ENCODE measurements around the gene ZNF888. TPM values are rescaled to one million over a fixed set of nuclear protein-coding genes. Genes with fewer than 3 reads are reported as not detected.
"Not testable (repeated sequence)": the region's sequence is repeated elsewhere in the genome, so short reads cannot be mapped to it uniquely, and the experiment has no call there.

ZNF888 gene
- total RNA-seq, 1 donor from 2014 or later, result 12.2 TPM

DNA sequence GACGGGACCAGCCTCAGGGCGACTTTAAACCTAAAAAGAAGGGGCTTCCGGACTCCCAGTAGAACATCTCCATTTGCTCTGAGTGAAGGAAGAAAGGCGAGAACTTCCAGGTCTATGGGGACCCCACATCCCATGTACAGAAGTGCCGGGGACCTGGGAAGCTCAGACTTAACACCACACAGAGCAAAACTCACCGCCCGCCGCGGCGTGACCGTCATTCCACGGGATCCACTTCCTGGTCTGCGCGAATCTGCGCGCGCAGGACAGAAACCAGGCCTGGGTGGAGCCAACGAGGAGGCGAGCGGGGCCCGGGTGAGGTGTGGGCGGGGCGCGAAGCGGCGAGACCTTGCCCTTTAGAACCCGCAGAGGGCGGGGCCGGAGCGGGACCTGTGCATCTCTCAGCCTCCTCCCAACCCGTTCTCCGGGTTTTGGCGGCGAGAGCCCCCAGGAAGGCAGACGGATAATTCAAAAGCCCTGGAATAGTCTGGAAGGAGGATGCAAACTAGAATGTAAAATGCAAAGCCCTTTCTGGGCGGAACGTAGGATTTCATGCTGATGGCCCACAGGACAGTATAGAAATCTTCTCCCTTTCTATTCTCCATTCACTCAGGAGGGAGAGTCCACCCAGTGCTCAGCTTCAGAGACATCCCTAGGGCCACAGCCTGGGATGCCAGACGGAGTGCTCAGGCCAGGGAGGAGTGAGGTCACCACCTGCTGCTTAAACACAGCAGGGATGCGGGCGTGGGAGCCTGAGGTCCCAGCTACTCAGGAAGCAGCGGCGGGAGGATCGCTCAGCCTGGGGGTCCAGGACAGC lies 65.6 kb downstream of the ZNF888 start, which contains the start of gene ZNF468:
TSS of gene ZNF468 (minus strand) at position 242 of the 814 bp plus-strand sequence. CDS start 3,347 bp downstream, outside the sequence.
- H3K36me3 Mint-ChIP-seq (ENCODE audit: low read depth, unreplicated experiment), result peaks cover 12% of the 10 kb centered on the region
- peak; percentile 57 for DNase-seq (ENCODE audit: low spot score)
- TF ChIP-seq, protein P1, sequence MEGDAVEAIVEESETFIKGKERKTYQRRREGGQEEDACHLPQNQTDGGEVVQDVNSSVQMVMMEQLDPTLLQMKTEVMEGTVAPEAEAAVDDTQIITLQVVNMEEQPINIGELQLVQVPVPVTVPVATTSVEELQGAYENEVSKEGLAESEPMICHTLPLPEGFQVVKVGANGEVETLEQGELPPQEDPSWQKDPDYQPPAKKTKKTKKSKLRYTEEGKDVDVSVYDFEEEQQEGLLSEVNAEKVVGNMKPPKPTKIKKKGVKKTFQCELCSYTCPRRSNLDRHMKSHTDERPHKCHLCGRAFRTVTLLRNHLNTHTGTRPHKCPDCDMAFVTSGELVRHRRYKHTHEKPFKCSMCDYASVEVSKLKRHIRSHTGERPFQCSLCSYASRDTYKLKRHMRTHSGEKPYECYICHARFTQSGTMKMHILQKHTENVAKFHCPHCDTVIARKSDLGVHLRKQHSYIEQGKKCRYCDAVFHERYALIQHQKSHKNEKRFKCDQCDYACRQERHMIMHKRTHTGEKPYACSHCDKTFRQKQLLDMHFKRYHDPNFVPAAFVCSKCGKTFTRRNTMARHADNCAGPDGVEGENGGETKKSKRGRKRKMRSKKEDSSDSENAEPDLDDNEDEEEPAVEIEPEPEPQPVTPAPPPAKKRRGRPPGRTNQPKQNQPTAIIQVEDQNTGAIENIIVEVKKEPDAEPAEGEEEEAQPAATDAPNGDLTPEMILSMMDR (IDR thresholded peaks at IDR 0.05; ENCODE audit: unreplicated experiment), result peak; percentile 15
- H3K9me3 Mint-ChIP-seq (ENCODE audit: unreplicated experiment); H3K27me3 Mint-ChIP-seq (ENCODE audit: unreplicated experiment): not testable (repeated sequence)
- H3K27ac Mint-ChIP-seq (ENCODE audit: unreplicated experiment), result peak within 1 kb of the TSS; percentile 55
- peak within 1 kb of the TSS; percentile 92 for H3K4me3 Mint-ChIP-seq (ENCODE audit: unreplicated experiment)
- peaks cover 14% of the 10 kb centered on the region for H3K4me1 Mint-ChIP-seq (ENCODE audit: unreplicated experiment)

DNA sequence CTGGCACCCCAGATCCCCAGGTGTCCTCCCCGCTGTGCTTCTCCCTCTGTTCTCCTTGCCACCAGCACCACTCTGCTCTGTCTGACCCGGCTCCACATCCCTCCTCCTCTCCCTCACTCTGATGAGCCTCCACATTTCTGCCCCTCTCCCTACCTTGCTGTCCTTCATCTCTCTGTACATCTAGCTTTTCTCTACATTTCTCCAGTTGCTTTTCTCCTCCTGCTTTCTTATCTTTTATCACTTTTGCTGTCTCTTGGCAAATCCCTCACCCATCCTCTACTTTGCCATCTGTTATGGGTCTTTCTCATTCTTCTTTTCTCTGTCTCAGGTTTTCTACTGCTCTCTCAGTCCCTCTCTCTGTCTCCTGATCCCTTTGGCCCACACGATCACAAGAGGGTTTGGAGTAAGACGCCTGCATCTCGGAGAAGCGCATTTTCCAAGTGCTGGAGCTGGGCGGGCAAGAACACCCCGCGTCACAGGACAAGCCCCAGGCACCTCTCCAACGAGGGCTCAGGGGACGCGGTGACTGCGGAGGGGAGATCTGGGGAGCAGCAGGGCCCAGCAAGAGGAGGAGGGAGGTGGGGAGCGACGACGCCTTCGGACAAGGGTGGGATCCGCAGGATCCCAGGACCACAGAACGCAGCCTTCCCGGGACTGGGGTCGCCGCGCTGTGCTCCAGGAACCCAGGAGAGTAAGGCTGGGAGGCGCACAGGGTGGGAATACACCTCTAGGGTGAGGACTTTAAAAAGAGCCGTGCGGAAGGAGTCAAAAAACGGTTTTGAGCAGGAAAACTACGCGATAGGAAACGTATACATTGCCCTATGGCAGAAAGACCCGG lies 66.5 kb downstream of the ZNF888 start:
- H3K27ac Mint-ChIP-seq (ENCODE audit: unreplicated experiment), result peak overlapping the region; percentile 55
- peak; percentile 8 for DNase-seq (ENCODE audit: low spot score)
- H3K27me3 Mint-ChIP-seq (ENCODE audit: unreplicated experiment), result not testable (repeated sequence)

More for the DNA sequence above, 66.5 kb downstream of the ZNF888 start:
- Mint-ChIP-seq H3K36me3 (ENCODE audit: low read depth, unreplicated experiment) (peaks cover 16% of the 10 kb centered on the region), H3K4me1 (ENCODE audit: unreplicated experiment) (peaks cover 14% of the 10 kb centered on the region), H3K4me3 (ENCODE audit: unreplicated experiment) (peak overlapping the region; percentile 92)
- H3K9me3 Mint-ChIP-seq (ENCODE audit: unreplicated experiment), result not testable (repeated sequence)

Other genes starting within 250 kb of the ZNF888 start
- gene ZNF611, start 188.4 kb downstream of the ZNF888 start, total RNA-seq (ENCODE audit: unreplicated experiment), result 29.9 TPM
- 6.6 TPM for gene ZNF600, start 136.6 kb downstream of the ZNF888 start, total RNA-seq (ENCODE audit: unreplicated experiment)
- 22.3 TPM for gene ZNF28, start 101.8 kb downstream of the ZNF888 start, total RNA-seq (ENCODE audit: unreplicated experiment)
- 21.4 TPM for gene ZNF468, start 65.8 kb downstream of the ZNF888 start, total RNA-seq (ENCODE audit: unreplicated experiment)
- 34.7 TPM for gene ZNF320, start 25.8 kb downstream of the ZNF888 start, total RNA-seq (ENCODE audit: unreplicated experiment)
- 16.5 TPM for gene ZNF816, start 39.5 kb upstream of the ZNF888 start, total RNA-seq (ENCODE audit: unreplicated experiment)
- not detected for gene ERVV-1, start 90.5 kb upstream of the ZNF888 start, total RNA-seq (ENCODE audit: unreplicated experiment)
- gene ERVV-2, start 121.3 kb upstream of the ZNF888 start, total RNA-seq (ENCODE audit: unreplicated experiment), result not detected
- gene ZNF160, start 180.0 kb upstream of the ZNF888 start, total RNA-seq (ENCODE audit: unreplicated experiment), result 36.3 TPM
- 8.7 TPM for gene ZNF415, start 209.5 kb upstream of the ZNF888 start, total RNA-seq (ENCODE audit: unreplicated experiment)
- 14.9 TPM for gene ZNF347, start 235.6 kb upstream of the ZNF888 start, total RNA-seq (ENCODE audit: unreplicated experiment)